KG1 (cell line): Measurements from ENCODE around the gene MAP1A.
"Not testable (repeated sequence)": the region's sequence is repeated elsewhere in the genome, so short reads cannot be mapped to it uniquely, and the experiment has no call there.

Experiments
- DNase-seq: peaks from one replicate; lab custom pipeline; 2025; lab: John Stamatoyannopoulos, UW

The MAP1A gene

GRCh38 chr15:43529587-43530345 lies 12.4 kb downstream of the MAP1A start:
- DNase-seq = no peak

- DNase-seq = no peak
Measured at GRCh38 chr15:43531018-43531670, 13.7 kb downstream of the MAP1A start.

- DNase-seq = not testable (repeated sequence)
Measured at GRCh38 chr15:43532826-43533225, 15.4 kb downstream of the MAP1A start.

- no peak for DNase-seq
Measured at GRCh38 chr15:43534897-43535296, 17.5 kb downstream of the MAP1A start.

GRCh38 chr15:43538091-43538490 lies 20.7 kb downstream of the MAP1A start:
- no peak for DNase-seq

GRCh38 chr15:43541785-43542184 lies 24.4 kb downstream of the MAP1A start:
- no peak for DNase-seq

DNA sequence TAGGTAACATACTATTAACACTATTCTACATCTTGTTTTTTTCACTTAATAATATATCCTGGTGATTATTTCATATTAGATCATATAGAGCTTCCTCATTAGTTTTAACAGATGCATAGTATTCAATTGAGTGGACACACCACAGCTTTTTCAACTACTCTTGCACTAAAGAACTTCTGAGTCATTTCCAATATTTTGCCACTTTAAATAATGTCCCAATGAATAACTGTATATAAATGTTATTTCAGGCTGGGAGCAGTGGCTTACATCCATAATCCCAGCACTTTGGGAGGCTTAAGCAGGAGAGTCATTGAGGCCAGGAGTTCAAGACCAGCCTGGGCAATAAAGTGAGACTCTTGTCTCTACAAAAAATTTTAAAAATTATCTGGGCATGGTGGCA lies 26.9 kb downstream of the MAP1A start:
- no peak for DNase-seq

- DNase-seq = no peak
Measured at GRCh38 chr15:43545426-43545825, 28.0 kb downstream of the MAP1A start.

- no peak for DNase-seq
Measured at GRCh38 chr15:43547539-43547938, 30.1 kb downstream of the MAP1A start.

- no peak for DNase-seq
Measured at GRCh38 chr15:43550527-43551363, 33.3 kb downstream of the MAP1A start.

GRCh38 chr15:43552256-43552655 lies 34.8 kb downstream of the MAP1A start:
- no peak for DNase-seq

- DNase-seq = no peak
Measured at GRCh38 chr15:43552986-43553385, 35.6 kb downstream of the MAP1A start.

DNA sequence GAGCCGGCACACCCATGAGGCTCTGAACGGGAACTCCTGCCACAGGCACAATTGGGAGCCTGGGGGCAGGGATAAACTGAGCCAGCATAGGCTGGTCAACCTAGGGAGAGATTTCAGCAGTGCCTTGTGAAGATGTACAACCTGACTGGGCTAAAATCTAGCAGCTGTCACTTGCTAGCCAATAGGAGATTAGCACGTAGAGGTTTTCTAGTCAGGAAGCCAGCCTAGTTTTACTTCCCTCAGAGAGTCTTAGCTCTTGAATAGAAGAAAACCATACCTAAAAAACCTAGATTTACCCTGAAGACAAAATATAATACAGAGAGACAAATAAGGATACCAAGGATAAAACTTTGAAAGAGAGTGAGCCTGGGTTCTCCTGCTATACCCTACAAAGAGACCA lies 45.3 kb downstream of the MAP1A start:
- DNase-seq = not testable (repeated sequence)

GRCh38 chr15:43563793-43564192 lies 46.4 kb downstream of the MAP1A start:
- not testable (repeated sequence) for DNase-seq

DNA sequence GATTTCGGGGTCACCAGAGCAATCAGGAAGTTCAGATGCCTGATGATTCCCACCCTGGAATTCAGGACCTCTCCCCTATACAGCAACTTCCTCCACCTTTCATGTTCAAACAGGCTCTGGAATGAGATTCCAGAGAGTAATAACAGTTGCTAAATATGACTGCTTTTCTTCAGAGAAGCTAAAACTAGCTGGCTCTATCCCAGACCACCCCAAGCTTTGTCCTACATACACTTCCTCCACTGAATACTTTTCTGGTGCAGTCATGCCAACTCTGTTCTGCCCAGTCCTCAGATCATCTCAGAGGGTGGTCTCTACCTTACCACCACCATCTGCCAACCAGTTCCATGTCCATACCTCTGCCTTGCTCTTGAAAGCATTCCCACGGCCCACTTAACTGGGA lies 49.2 kb downstream of the MAP1A start:
- DNase-seq = not testable (repeated sequence)

- DNase-seq = not testable (repeated sequence)
Measured at GRCh38 chr15:43574607-43575006, 57.2 kb downstream of the MAP1A start.
